GM12891 (cell line): ENCODE results near the gene AHSP.

Experiments used
- POLR2A ChIP-seq: IDR thresholded peaks from 2 replicates; pipeline ENCODE4 v1.6.1; 2011; ENCODE audit warnings: low read depth, low read length, control low read depth
- POLR2AphosphoS5 ChIP-seq: IDR thresholded peaks from 2 replicates; pipeline ENCODE4 v1.6.1; 2011; ENCODE audit warnings: low read depth, low read length, control low read depth
- TAF1 ChIP-seq: IDR thresholded peaks from 2 replicates; pipeline ENCODE4 v1.6.1; 2011; ENCODE audit warnings: low read depth, low read length, control low read depth

- no peak for TF ChIP-seq TAF1
- no peak for TF ChIP-seq POLR2A
- TF ChIP-seq POLR2AphosphoS5, result no peak
Observed at GRCh38 chr16:31487720-31488467, 39.8 kb upstream of the AHSP start.
